Transverse colon (tissue), 3 donors: ENCODE data around the gene RASAL2.

Experiments used
- EP300 ChIP-seq: sonication (generic); formaldehyde crosslinking; IDR thresholded peaks from one replicate; pipeline ENCODE4 v1.6.1; 2017; ENCODE audit warnings: antibody characterized with exemption, low read depth
- POLR2A ChIP-seq: fragments of 450-650 bp; IDR thresholded peaks from one replicate; pipeline ENCODE4 v1.6.1; 2016; ENCODE audit warnings: antibody characterized with exemption, mild to moderate bottlenecking, moderate library complexity
- POLR2AphosphoS5 ChIP-seq, 3 donors: sonication (generic); formaldehyde crosslinking; IDR thresholded peaks; one replicate each; pipeline ENCODE4 v1.6.1; 2016; ENCODE audit warnings: antibody characterized with exemption in 3 of 3

DNA sequence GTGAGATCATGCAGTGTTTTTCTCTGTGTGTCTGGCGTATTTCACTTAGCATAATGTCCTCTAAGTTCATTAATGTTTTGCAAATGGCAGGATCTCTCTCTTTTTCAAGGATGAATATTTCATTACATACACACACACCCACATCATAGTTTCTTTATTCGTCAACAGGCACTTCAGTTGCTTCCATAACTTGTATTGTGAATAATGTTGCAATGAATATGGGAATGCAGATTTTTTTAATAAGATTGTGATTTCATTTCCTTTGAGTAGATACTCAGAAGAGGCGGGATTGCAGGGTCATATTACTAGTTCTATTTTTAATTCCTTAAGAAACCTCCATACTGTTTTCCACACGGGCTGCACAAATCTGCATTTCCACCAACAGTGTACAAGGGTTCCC lies 268.8 kb downstream of the RASAL2 start:
- TF ChIP-seq POLR2A, result no peak
- no peak for TF ChIP-seq EP300
- TF ChIP-seq POLR2AphosphoS5 (IDR thresholded peaks at IDR 0.05), result no peak
